ENCODE results near the gene PRPS1.
A peak's percentile ranks its signal among the peaks of the same experiment; 100 is the strongest.
"Not testable (repeated sequence)": the region's sequence is repeated elsewhere in the genome, so short reads cannot be mapped to it uniquely, and the experiment has no call there.

The PRPS1 gene

GRCh38 chrX:107627838-107628661 is at the start of gene PRPS1:
Gene PRPS1, plus strand, starts transcription at chrX:107628510. Its CDS starts 119 bp downstream, at chrX:107628629.
- Histone ChIP-seq H3K4me3 (peak within 1 kb of the TSS; percentile 83), H3K36me3 (replicated peaks) (peaks cover 3% of the 10 kb centered on the region; the same call in 1 of the 2 replicates), H3K9me3 (no peaks in the 10 kb centered on the region; the same call in 1 of the 2 replicates), H3K27me3 (ENCODE audit: low read depth) (no peaks in the 10 kb centered on the region), H3K4me1 (peaks cover 22% of the 10 kb centered on the region)
- DNase-seq (ENCODE audit: low spot score in 2 of 2) = peak; percentile 99
- in situ Hi-C loops (cut with MboI; ENCODE audit: low sequenced_read_pairs) = no loop called here

GRCh38 chrX:107579956-107580355 is 48.4 kb upstream of the PRPS1 start:
- in situ Hi-C loops (cut with MboI; ENCODE audit: low sequenced_read_pairs) = no loop called here
- H3K36me3 ChIP-seq (replicated peaks) = no peaks in the 10 kb centered on the region
- DNase-seq (ENCODE audit: low spot score in 2 of 2) = no peak
- H3K27me3 ChIP-seq (ENCODE audit: low read depth) = no peaks in the 10 kb centered on the region
- H3K4me1 ChIP-seq = no peaks in the 10 kb centered on the region
- no peaks in the 10 kb centered on the region for H3K9me3 ChIP-seq
- H3K4me3 ChIP-seq = no peak overlapping the region

- Histone ChIP-seq H3K36me3 (replicated peaks) (no peaks in the 10 kb centered on the region), H3K9me3 (no peaks in the 10 kb centered on the region), H3K27me3 (ENCODE audit: low read depth) (no peaks in the 10 kb centered on the region), H3K4me1 (no peaks in the 10 kb centered on the region), H3K4me3 (no peak overlapping the region)
- DNase-seq (ENCODE audit: low spot score in 2 of 2) = no peak
- in situ Hi-C loops (cut with MboI; ENCODE audit: low sequenced_read_pairs) = no loop called here
Measured at GRCh38 chrX:107581923-107582322, 46.4 kb upstream of the PRPS1 start.

- Histone ChIP-seq H3K36me3 (replicated peaks) (no peaks in the 10 kb centered on the region), H3K9me3 (peaks cover 2% of the 10 kb centered on the region; the same call in 1 of the 2 replicates), H3K4me1 (no peaks in the 10 kb centered on the region), H3K4me3 (no peak overlapping the region), H3K27me3 (ENCODE audit: low read depth) (no peaks in the 10 kb centered on the region)
- in situ Hi-C loops (cut with MboI; ENCODE audit: low sequenced_read_pairs) = no loop called here
- no peak for DNase-seq (ENCODE audit: low spot score in 2 of 2)
Measured at GRCh38 chrX:107589243-107589642, 39.1 kb upstream of the PRPS1 start.

- H3K4me3 ChIP-seq = no peak overlapping the region
- peaks cover 2% of the 10 kb centered on the region; the same call in 1 of the 2 replicates for H3K9me3 ChIP-seq
- in situ Hi-C loops (cut with MboI; ENCODE audit: low sequenced_read_pairs) = no loop called here
- peaks cover 17% of the 10 kb centered on the region for H3K4me1 ChIP-seq
- no peaks in the 10 kb centered on the region for H3K36me3 ChIP-seq (replicated peaks)
- no peaks in the 10 kb centered on the region for H3K27me3 ChIP-seq (ENCODE audit: low read depth)
- DNase-seq (ENCODE audit: low spot score in 2 of 2) = peak; percentile 64 to 92
Measured at GRCh38 chrX:107596651-107597050, 31.7 kb upstream of the PRPS1 start.

GRCh38 chrX:107597264-107597663 is 31.0 kb upstream of the PRPS1 start:
- peaks cover 17% of the 10 kb centered on the region for H3K4me1 ChIP-seq
- in situ Hi-C loops (cut with MboI; ENCODE audit: low sequenced_read_pairs) = no loop called here
- DNase-seq (ENCODE audit: low spot score in 2 of 2) = no peak
- no peak overlapping the region for H3K4me3 ChIP-seq
- no peaks in the 10 kb centered on the region for H3K36me3 ChIP-seq (replicated peaks)
- H3K9me3 ChIP-seq = peaks cover 2% of the 10 kb centered on the region; the same call in 1 of the 2 replicates
- H3K27me3 ChIP-seq (ENCODE audit: low read depth) = no peaks in the 10 kb centered on the region

- Histone ChIP-seq H3K36me3 (replicated peaks) (no peaks in the 10 kb centered on the region), H3K27me3 (ENCODE audit: low read depth) (no peaks in the 10 kb centered on the region), H3K9me3 (peaks cover 2% of the 10 kb centered on the region; the same call in 1 of the 2 replicates), H3K4me3 (no peak overlapping the region), H3K4me1 (peaks cover 17% of the 10 kb centered on the region)
- in situ Hi-C loops (cut with MboI; ENCODE audit: low sequenced_read_pairs) = no loop called here
- no peak for DNase-seq (ENCODE audit: low spot score in 2 of 2)
Measured at GRCh38 chrX:107597791-107598190, 30.5 kb upstream of the PRPS1 start.

- H3K4me3 ChIP-seq = no peak overlapping the region
- no peaks in the 10 kb centered on the region for H3K36me3 ChIP-seq (replicated peaks)
- peaks cover 17% of the 10 kb centered on the region for H3K4me1 ChIP-seq
- no peaks in the 10 kb centered on the region for H3K9me3 ChIP-seq
- in situ Hi-C loops (cut with MboI; ENCODE audit: low sequenced_read_pairs) = no loop called here
- DNase-seq (ENCODE audit: low spot score in 2 of 2) = peak; percentile 36 to 66
- H3K27me3 ChIP-seq (ENCODE audit: low read depth) = no peaks in the 10 kb centered on the region
Measured at GRCh38 chrX:107599450-107599861, 28.9 kb upstream of the PRPS1 start.

- in situ Hi-C loops (cut with MboI; ENCODE audit: low sequenced_read_pairs) = no loop called here
- H3K9me3 ChIP-seq = no peaks in the 10 kb centered on the region
- DNase-seq (ENCODE audit: low spot score in 2 of 2) = no peak
Measured at GRCh38 chrX:107600366-107600765, 27.9 kb upstream of the PRPS1 start.

GRCh38 chrX:107601326-107601725 is 27.0 kb upstream of the PRPS1 start:
- H3K36me3 ChIP-seq (replicated peaks) = no peaks in the 10 kb centered on the region
- no peaks in the 10 kb centered on the region for H3K9me3 ChIP-seq
- no peaks in the 10 kb centered on the region for H3K27me3 ChIP-seq (ENCODE audit: low read depth)
- peaks cover 11% of the 10 kb centered on the region for H3K4me1 ChIP-seq
- DNase-seq (ENCODE audit: low spot score in 2 of 2) = no peak
- no peak overlapping the region for H3K4me3 ChIP-seq
- in situ Hi-C loops (cut with MboI; ENCODE audit: low sequenced_read_pairs) = no loop called here

More at GRCh38 chrX:107600366-107600765, 27.9 kb upstream of the PRPS1 start:
- Histone ChIP-seq H3K27me3 (ENCODE audit: low read depth) (no peaks in the 10 kb centered on the region), H3K4me3 (no peak overlapping the region), H3K4me1 (peaks cover 17% of the 10 kb centered on the region), H3K36me3 (replicated peaks) (no peaks in the 10 kb centered on the region)

GRCh38 chrX:107601759-107602158 is 26.6 kb upstream of the PRPS1 start:
- Histone ChIP-seq H3K4me1 (peaks cover 10% of the 10 kb centered on the region), H3K4me3 (no peak overlapping the region), H3K36me3 (replicated peaks) (no peaks in the 10 kb centered on the region), H3K27me3 (ENCODE audit: low read depth) (no peaks in the 10 kb centered on the region), H3K9me3 (no peaks in the 10 kb centered on the region)
- in situ Hi-C loops (cut with MboI; ENCODE audit: low sequenced_read_pairs) = no loop called here
- DNase-seq (ENCODE audit: low spot score in 2 of 2) = no peak

- no peak for DNase-seq (ENCODE audit: low spot score in 2 of 2)
Measured at GRCh38 chrX:107602694-107603239, 25.5 kb upstream of the PRPS1 start.

GRCh38 chrX:107603429-107604159 is 24.7 kb upstream of the PRPS1 start:
- peaks cover 2% of the 10 kb centered on the region for H3K4me1 ChIP-seq
- no peak overlapping the region for H3K4me3 ChIP-seq
- no peak for DNase-seq (ENCODE audit: low spot score in 2 of 2)
- H3K27me3 ChIP-seq (ENCODE audit: low read depth) = no peaks in the 10 kb centered on the region
- in situ Hi-C loops (cut with MboI; ENCODE audit: low sequenced_read_pairs) = no loop called here
- H3K9me3 ChIP-seq = no peaks in the 10 kb centered on the region
- no peaks in the 10 kb centered on the region for H3K36me3 ChIP-seq (replicated peaks)

More at GRCh38 chrX:107602694-107603239, 25.5 kb upstream of the PRPS1 start:
- Histone ChIP-seq H3K9me3 (no peaks in the 10 kb centered on the region), H3K36me3 (replicated peaks) (no peaks in the 10 kb centered on the region), H3K27me3 (ENCODE audit: low read depth) (no peaks in the 10 kb centered on the region), H3K4me3 (no peak overlapping the region), H3K4me1 (peaks cover 2% of the 10 kb centered on the region)
- in situ Hi-C loops (cut with MboI; ENCODE audit: low sequenced_read_pairs) = no loop called here

- DNase-seq (ENCODE audit: low spot score in 2 of 2); H3K27me3 ChIP-seq (ENCODE audit: low read depth); H3K4me1 ChIP-seq; in situ Hi-C loops (cut with MboI; ENCODE audit: low sequenced_read_pairs); H3K36me3 ChIP-seq (replicated peaks); H3K9me3 ChIP-seq; H3K4me3 ChIP-seq: not testable (repeated sequence)
Measured at GRCh38 chrX:107609061-107609460, 19.2 kb upstream of the PRPS1 start.

Measured in HAP-1 (cell line).